GM12878 (cell line): ENCODE measurements around the gene SMARCD3.

Experiments
- ATF3 ChIP-seq: IDR thresholded peaks from 2 replicates; pipeline ENCODE4 v1.6.1; 2011; ENCODE audit warnings: low read depth, mild to moderate bottlenecking, low read length, moderate library complexity, borderline replicate concordance; ENCODE audit errors: extremely low read depth
- ATF7 ChIP-seq: fragments of 450-650 bp; IDR thresholded peaks from 2 replicates; pipeline ENCODE4 v1.6.1; 2016; ENCODE audit warnings: low read depth, mild to moderate bottlenecking
- CEBPB ChIP-seq, 2 experiments: fragments of 150-350 bp in 1 of 2; IDR thresholded peaks; 2 replicates each; pipeline ENCODE4 v1.6.1; 2012 to 2014; ENCODE audit warnings: low read depth in 2 of 2, low read length in 2 of 2, borderline replicate concordance in 1 of 2, inconsistent platforms in 1 of 2
- CTCF ChIP-seq, 3 experiments: IDR thresholded peaks in 2 of 3; conservative IDR thresholded peaks in 1 of 3; 2 replicates each; pipeline ENCODE4 v1.5.1; 2011; ENCODE audit warnings: low read depth in 3 of 3, low read length in 3 of 3, mild to moderate bottlenecking in 3 of 3, control low read depth in 2 of 3, moderate library complexity in 2 of 3, inconsistent platforms in 1 of 3, mixed read lengths in 1 of 3; ENCODE audit not compliant: control insufficient read depth in 2 of 3, insufficient read depth in 1 of 3; ENCODE audit errors: extremely low read depth in 1 of 3
- EP300 ChIP-seq, 2 experiments: fragments of 150-350 bp in 1 of 2; IDR thresholded peaks; 2 replicates each; pipeline ENCODE4 v1.6.1; 2011 to 2012; ENCODE audit warnings: low read depth in 2 of 2, low read length in 2 of 2, borderline replicate concordance in 1 of 2, improper control_type of control experiment in 1 of 2, inconsistent platforms in 1 of 2; ENCODE audit not compliant: control insufficient read depth in 1 of 2
- EZH2 ChIP-seq: IDR thresholded peaks from 2 replicates; pipeline ENCODE4 v1.6.1; 2012; ENCODE audit warnings: low read depth, mild to moderate bottlenecking, control low read depth, inconsistent platforms, low read length, borderline replicate concordance; ENCODE audit not compliant: control insufficient read depth
- FOS ChIP-seq: IDR thresholded peaks from 3 replicates; pipeline ENCODE4 v1.6.1; 2011; ENCODE audit warnings: borderline replicate concordance; ENCODE audit not compliant: insufficient read length; ENCODE audit errors: extremely low read depth
- KAT2A ChIP-seq: conservative IDR thresholded peaks from 2 replicates; pipeline ENCODE4 v1.6.1; 2011; ENCODE audit warnings: low read depth, low read length; ENCODE audit not compliant: control insufficient read depth
- MTA2 ChIP-seq: fragments of 450-650 bp; IDR thresholded peaks from 2 replicates; pipeline ENCODE4 v1.6.1; 2016; ENCODE audit warnings: low read depth, mild to moderate bottlenecking, moderate library complexity
- NFIC ChIP-seq: IDR thresholded peaks from 2 replicates; pipeline ENCODE4 v1.6.1; 2012; ENCODE audit warnings: low read depth, mild to moderate bottlenecking, inconsistent platforms, low read length, moderate library complexity
- NR2C2 ChIP-seq: IDR thresholded peaks from 2 replicates; pipeline ENCODE4 v1.6.1; 2011; ENCODE audit warnings: borderline replicate concordance, low read depth; ENCODE audit not compliant: control insufficient read depth, insufficient read length
- SIX5 ChIP-seq: IDR thresholded peaks from 2 replicates; pipeline ENCODE4 v1.6.1; 2011; ENCODE audit warnings: mild to moderate bottlenecking, low read depth, low read length, moderate library complexity; ENCODE audit not compliant: severe bottlenecking
- SP1 ChIP-seq: IDR thresholded peaks from one replicate; pipeline ENCODE4 v1.6.1; 2011; ENCODE audit warnings: low read depth, low read length
- SPI1 ChIP-seq: IDR thresholded peaks from 2 replicates; pipeline ENCODE4 v1.6.1; 2011; ENCODE audit warnings: low read depth, mild to moderate bottlenecking, low read length, moderate library complexity, borderline replicate concordance; ENCODE audit not compliant: insufficient read depth

- TF ChIP-seq KAT2A, result no peak
- TF ChIP-seq ATF3, result no peak
- no peak for TF ChIP-seq SPI1
- TF ChIP-seq EZH2, result no peak
- no peak for TF ChIP-seq NFIC
- no peak for TF ChIP-seq EP300 (IDR thresholded peaks at IDR 0.05; ENCODE audit: borderline replicate concordance in 1 of 2, control insufficient read depth in 1 of 2, low read depth in 2 of 2, low read length in 2 of 2)
- no peak for TF ChIP-seq MTA2
- TF ChIP-seq CTCF (IDR thresholded peaks at IDR 0.05 in 2 of 3, conservative IDR thresholded peaks at IDR 0.05 in 1 of 3; ENCODE audit: control insufficient read depth in 2 of 3, extremely low read depth in 1 of 3, insufficient read depth in 1 of 3, low read depth in 3 of 3, low read length in 3 of 3), result no peak
- TF ChIP-seq ATF7, result no peak
- TF ChIP-seq SP1, result no peak
- no peak for TF ChIP-seq FOS
- TF ChIP-seq SIX5, result no peak
- TF ChIP-seq NR2C2, result no peak
- no peak for TF ChIP-seq CEBPB (IDR thresholded peaks at IDR 0.05; ENCODE audit: borderline replicate concordance in 1 of 2, low read depth in 2 of 2, low read length in 2 of 2)
Observed at GRCh38 chr7:151215396-151215795, 33.1 kb downstream of the SMARCD3 start.
